ENCODE results near the gene GYS2.
"Not testable (repeated sequence)": the region's sequence is repeated elsewhere in the genome, so short reads cannot be mapped to it uniquely, and the experiment has no call there.

The GYS2 gene

DNA sequence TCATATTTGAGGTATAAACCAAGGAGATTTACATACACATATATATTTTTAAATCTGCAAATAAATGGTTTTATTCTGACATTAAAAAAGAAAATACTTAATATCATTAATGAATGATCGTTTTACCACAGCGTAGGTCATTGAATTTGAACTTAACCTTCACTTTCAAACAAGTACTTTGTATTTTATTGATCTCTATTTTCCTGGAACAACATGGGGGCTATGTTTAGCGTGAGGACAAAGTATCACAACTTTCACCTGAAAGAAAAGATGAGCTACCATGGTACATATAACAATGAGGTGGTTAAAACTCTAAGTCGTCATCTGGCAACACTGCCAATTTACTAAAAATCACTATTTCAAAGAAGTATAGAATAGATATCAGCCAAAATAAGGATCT lies 6.0 kb downstream of the GYS2 start:
- no peak for DNase-seq (ENCODE audit: low spot score)
- no peak for TF ChIP-seq CTCF (IDR thresholded peaks at IDR 0.05; ENCODE audit: borderline replicate concordance, control extremely low read depth, extremely low read depth, insufficient read depth, missing control alignments)
- in situ Hi-C loops (cut with MboI; ENCODE audit: low sequenced_read_pairs, unreplicated experiment): no loop called here

- DNase-seq (ENCODE audit: low spot score); in situ Hi-C loops (cut with MboI; ENCODE audit: low sequenced_read_pairs, unreplicated experiment): not testable (repeated sequence)
Observed at GRCh38 chr12:21595356-21595755, 9.3 kb downstream of the GYS2 start.

- DNase-seq (ENCODE audit: low spot score): no peak
- in situ Hi-C loops (cut with MboI; ENCODE audit: low sequenced_read_pairs, unreplicated experiment): no loop called here
- no peak for TF ChIP-seq CTCF (IDR thresholded peaks at IDR 0.05; ENCODE audit: borderline replicate concordance, control extremely low read depth, extremely low read depth, insufficient read depth, missing control alignments)
Observed at GRCh38 chr12:21585485-21585884, 19.2 kb downstream of the GYS2 start.

DNA sequence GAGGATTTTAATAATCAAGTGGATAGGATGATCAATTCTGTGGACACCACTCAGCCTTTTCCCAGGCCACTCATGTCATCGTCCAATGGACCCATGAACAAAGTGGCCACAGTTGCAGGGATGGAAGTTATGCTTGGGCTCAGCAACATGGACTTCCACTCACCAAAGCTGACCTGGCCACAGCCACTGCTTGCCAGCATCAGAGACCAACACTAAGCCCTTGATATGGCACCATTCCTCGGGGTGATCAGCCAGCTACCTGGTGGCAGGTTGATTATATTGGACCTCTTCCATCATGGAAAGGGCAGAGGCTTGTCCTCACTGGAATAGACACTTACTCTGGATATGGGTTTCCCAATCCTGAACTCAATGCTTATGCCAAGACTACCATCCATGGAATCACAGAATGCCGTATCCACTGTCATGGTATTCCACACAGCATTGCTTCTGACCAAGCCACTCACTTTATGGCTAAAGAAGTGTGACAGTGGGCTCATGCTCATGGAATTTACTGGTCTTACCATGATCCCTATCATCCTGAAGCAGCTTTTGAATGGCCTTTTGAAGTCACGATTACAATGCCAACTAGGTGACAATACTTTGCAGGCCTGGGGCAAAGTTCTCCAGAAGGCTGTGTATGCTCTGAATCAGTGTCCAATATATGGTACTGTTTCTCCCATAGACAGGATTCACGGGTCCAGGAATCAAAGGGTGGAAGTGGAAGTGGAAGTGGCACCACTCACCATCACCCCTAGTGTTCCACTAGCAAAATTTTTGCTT lies 20.1 kb downstream of the GYS2 start:
- in situ Hi-C loops (cut with MboI; ENCODE audit: low sequenced_read_pairs, unreplicated experiment); DNase-seq (ENCODE audit: low spot score): not testable (repeated sequence)

DNA sequence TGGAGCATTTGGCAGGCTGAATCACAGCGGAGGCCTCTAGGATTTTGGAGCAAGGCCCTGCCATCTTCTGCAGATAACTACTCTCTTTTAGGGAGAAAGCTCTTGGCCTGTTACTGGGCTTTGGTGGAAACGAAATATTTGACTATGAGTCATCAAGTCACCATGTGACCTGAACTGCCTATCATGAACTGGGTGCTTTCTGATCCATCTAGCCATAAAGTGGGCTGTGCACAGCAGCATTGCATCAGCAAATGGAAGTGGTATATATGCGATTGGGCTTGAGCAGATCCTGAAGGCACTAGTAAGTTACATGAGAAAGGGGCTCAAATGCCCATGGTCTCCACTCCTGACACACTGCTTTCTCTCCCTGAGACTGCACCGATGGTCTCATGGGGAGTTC lies 21.1 kb downstream of the GYS2 start:
- in situ Hi-C loops (cut with MboI; ENCODE audit: low sequenced_read_pairs, unreplicated experiment): no loop called here
- DNase-seq (ENCODE audit: low spot score): no peak

DNA sequence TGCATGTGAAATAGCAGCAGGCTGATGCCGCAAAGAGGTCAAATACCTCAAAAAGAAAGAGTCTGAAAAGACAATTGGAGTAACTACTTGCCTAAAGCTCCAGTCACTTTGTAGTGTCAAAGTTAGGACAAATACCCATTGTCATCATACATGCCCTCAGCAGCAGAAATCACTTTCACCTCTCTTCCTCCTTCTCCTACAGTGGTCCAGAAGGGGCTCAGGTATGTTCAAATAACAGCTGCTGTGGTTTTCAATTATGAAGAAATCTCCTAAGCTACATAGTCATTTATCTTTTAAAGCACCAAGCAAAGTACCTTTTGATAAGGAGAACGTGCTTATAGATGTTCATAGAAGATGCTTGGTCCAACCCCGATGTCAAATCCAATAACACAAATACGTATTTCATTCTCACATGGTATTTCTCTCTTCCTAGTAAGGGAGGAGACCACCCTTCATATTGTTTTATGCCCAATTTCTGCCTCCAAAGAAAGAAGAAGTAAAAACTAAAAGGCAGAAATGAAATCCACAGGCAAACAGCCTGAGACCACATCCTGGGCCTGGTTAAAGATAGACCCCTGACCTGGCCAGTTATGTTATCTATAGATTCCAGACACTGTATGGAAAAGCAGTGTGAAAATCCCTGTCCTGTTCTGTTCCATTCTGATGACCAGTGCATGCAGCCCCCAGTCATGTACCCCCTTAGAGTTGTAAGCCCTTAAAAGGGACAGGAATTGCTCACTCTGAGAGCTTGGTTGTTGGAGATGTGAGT lies 23.7 kb downstream of the GYS2 start:
- in situ Hi-C loops (cut with MboI; ENCODE audit: low sequenced_read_pairs, unreplicated experiment): no loop called here
- no peak for DNase-seq (ENCODE audit: low spot score)
- no peak for TF ChIP-seq CTCF (IDR thresholded peaks at IDR 0.05; ENCODE audit: borderline replicate concordance, control extremely low read depth, extremely low read depth, insufficient read depth, missing control alignments)

More for the DNA sequence above, 21.1 kb downstream of the GYS2 start:
- TF ChIP-seq CTCF (IDR thresholded peaks at IDR 0.05; ENCODE audit: borderline replicate concordance, control extremely low read depth, extremely low read depth, insufficient read depth, missing control alignments): no peak

- in situ Hi-C loops (cut with MboI; ENCODE audit: low sequenced_read_pairs, unreplicated experiment): no loop called here
- TF ChIP-seq CTCF (IDR thresholded peaks at IDR 0.05; ENCODE audit: borderline replicate concordance, control extremely low read depth, extremely low read depth, insufficient read depth, missing control alignments): no peak
- no peak for DNase-seq (ENCODE audit: low spot score)
Observed at GRCh38 chr12:21577516-21577915, 27.1 kb downstream of the GYS2 start.

All from GM13976 (cell line).